Activated CD4-positive, alpha-beta T cell treated with anti-CD3 and anti-CD28 coated beads, Interleukin-2, amount 50 U/mL, for 1 hour (primary cell): ENCODE data around the gene CRTAP.
A peak's percentile ranks its signal among the peaks of the same experiment; 100 is the strongest.
"Not testable (repeated sequence)": the region's sequence is repeated elsewhere in the genome, so short reads cannot be mapped to it uniquely, and the experiment has no call there.

Source experiments
- DNase-seq: peaks from one replicate; pipeline ENCODE4 v3.0.0-alpha.2; 2020

Gene CRTAP

DNA sequence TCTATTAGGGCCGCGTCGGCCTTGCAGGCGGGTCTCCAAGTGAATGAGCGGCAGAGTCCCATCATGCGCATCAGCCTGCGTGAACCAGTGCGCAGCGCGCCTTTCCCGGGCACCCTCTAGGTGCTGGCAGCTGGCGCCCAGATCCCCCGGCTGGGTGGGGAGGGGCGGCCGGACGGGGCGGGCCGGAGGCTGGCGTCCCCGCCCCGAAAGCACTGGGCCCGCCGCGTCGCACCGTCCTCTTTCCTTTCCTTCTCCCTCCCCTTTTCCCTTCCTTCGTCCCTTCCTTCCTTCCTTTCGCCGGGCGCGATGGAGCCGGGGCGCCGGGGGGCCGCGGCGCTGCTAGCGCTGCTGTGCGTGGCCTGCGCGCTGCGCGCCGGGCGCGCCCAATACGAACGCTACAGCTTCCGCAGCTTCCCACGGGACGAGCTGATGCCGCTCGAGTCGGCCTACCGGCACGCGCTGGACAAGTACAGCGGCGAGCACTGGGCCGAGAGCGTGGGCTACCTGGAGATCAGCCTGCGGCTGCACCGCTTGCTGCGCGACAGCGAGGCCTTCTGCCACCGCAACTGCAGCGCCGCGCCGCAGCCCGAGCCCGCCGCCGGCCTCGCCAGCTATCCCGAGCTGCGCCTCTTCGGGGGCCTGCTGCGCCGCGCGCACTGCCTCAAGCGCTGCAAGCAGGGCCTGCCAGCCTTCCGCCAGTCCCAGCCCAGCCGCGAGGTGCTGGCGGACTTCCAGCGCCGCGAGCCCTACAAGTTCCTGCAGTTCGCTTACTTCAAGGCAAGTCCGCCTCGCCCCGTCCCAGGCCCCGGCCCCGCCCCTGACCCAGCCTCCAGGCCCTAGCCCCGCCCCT, at the start of gene CRTAP:
Gene CRTAP, plus strand, starts transcription at position 243 of the 850 bp plus-strand sequence. Its CDS starts 64 bp downstream, at position 307.
- peak; percentile 81 for DNase-seq

DNA sequence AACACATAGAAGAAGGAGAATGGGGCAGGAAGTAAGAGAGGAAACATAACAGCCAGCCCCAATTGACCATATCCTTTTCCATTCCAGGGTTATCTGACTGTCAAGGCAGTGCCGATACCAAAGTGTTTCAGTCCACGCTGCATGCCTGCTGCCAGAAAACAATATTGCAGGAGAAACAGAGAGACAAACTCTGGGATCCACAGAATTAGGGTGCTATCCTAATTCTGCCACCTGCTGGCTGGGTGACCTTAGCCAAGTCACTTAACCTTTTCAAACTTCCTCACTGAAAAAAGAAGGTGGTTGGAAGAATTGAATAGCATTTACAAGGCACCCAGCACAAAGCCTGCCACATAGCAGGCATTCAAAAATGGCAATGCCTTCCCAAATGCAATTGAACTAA, 48.9 kb upstream of the CRTAP start:
- DNase-seq = peak; percentile 48

DNA sequence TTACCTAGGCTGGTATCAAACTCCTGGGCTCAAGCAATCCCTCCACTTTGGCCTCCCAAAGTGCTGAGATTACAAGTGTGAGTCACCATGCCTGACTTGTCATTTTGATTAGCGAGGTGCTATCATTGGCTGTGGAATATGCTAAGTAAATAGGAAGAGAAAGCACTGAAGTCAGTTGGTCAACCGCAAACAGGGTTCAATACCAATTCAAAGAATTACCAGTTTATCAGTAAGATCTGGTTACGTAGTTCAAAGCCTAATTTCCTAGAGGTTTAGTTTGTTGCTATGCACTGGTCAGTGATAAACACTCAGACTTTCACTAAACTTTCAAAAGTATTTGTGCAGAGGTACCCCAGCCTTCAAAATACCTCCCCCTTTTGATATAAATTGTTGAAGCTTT, 46.3 kb upstream of the CRTAP start:
- no peak for DNase-seq

- not testable (repeated sequence) for DNase-seq
Measured at GRCh38 chr3:33069862-33070261, 44.0 kb upstream of the CRTAP start.

DNA sequence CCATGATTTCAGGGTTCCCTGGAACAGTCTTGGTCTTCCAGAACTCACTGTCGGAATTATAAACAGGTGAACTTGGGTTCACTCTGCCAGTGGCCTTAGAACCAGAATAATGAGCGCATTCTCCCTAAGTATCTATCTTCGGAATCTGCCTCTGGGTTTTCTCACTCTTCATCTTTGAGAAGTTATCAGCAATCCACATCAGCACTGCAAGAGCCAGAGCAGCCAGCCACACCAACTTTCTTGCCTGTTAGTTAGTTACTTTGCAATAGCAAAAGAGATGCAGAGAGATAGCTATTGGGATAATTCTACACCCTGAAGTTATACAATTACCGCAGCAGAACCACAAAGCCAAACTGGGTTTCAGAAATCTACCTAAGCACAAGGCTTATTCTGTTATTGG, 42.6 kb upstream of the CRTAP start:
- DNase-seq = no peak

GRCh38 chr3:33071946-33072345, 41.9 kb upstream of the CRTAP start:
- no peak for DNase-seq

- DNase-seq = peak; percentile 70
Measured at GRCh38 chr3:33074217-33075067, 39.4 kb upstream of the CRTAP start.

DNA sequence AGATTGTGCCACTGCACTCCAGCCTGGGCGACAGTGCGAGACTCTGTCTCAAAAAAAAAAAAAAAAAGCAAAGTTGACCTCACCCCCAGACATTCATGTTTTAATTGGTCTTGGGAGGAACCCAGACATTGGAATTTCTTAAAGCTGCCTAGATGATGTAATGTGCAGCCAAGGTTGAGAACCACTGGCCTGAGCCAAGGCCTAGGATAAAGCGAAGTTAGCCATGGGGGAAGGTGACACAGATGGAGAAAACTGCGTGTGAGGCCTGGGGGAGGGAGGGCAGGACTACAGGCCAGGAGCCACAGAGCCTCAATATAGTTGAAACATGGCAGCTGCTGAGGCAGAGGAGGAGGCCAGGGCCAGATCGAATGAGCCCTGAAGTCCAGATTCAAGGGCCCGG, 37.8 kb upstream of the CRTAP start:
- no peak for DNase-seq

- DNase-seq = no peak
Measured at GRCh38 chr3:33076952-33077351, 36.9 kb upstream of the CRTAP start.

GRCh38 chr3:33077976-33078375, 35.8 kb upstream of the CRTAP start:
- DNase-seq = no peak

DNA sequence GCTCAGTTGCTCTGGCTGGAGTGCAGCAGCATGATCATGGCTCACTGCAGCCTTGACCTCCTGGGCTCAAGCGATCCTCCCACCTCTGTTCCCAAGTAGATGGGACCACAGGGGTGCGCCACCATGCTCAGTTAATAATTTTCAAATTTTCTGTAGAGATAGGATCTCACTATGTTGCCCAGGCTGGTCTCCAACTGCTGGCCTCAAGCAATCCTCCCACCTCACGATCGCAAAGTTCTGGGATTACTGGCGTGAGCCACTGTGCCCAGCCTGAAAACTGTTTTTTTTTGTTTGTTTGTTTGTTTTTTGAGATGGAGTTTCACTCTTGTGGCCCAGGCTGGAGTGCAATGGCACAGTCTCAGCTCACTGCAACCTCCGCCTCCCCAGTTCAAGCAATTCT, 34.0 kb upstream of the CRTAP start:
- not testable (repeated sequence) for DNase-seq

DNA sequence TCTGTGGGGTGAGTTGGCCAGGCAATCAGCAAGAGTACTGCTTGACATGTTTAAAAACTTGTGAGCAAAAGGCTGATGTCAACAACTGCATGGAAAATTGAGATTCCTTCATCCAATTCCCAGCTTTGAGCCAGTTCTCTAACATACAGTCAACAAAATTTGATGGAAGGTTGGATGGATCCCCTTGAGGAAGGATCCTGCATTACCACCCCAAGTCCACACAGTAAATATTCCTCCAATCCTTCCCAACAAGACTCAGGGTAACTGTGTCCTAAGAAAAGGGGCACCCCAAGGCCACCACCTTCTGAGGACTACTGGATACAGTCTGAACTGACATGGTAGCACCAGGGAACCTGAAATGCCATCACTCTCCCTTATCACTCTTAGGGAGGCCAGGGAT, 32.0 kb upstream of the CRTAP start:
- DNase-seq = no peak

GRCh38 chr3:33083958-33084357, 29.9 kb upstream of the CRTAP start:
- DNase-seq = no peak

- DNase-seq = no peak
Measured at GRCh38 chr3:33088691-33089090, 25.1 kb upstream of the CRTAP start.

DNA sequence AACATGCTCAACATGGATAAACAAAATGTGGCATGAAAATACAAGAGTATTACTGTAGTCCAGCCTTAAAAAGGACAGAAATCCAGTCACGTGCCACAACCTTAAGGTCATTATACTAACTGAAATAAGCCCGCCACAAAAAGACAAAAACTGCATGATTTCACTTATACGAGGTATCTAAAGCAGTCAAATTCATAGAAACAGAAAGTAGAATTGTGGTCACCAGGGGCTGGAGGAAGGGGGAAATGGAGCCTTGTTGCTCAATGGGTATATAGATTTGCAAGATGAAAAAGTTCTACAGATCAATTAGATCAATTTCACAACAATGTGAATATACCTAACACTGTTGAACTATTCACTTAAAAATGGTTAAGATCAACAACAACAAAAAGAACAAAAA, 24.3 kb upstream of the CRTAP start:
- DNase-seq = no peak

DNA sequence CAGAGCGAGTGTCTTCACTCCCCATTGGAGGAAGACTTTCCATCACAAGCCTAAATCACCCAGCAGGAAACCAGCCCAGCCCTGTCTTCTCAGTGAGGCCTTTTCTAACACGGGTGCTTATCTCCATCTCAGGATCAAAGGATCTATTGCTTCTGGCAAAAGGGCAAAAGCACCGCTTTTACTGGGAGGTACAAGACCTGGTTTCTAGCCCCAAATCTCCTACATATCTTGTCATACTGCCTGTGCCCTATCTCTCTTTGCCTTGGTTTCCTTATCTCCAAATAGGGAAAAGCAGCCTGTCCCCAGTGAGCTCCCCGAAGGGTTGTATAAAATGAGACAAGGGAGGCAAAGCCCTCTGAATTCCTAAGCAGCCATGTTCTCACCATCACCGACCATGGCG, 22.1 kb upstream of the CRTAP start:
- DNase-seq = no peak

- no peak for DNase-seq
Measured at GRCh38 chr3:33092496-33093254, 21.1 kb upstream of the CRTAP start.

- DNase-seq = no peak
Measured at GRCh38 chr3:33093847-33094246, 20.0 kb upstream of the CRTAP start.

DNA sequence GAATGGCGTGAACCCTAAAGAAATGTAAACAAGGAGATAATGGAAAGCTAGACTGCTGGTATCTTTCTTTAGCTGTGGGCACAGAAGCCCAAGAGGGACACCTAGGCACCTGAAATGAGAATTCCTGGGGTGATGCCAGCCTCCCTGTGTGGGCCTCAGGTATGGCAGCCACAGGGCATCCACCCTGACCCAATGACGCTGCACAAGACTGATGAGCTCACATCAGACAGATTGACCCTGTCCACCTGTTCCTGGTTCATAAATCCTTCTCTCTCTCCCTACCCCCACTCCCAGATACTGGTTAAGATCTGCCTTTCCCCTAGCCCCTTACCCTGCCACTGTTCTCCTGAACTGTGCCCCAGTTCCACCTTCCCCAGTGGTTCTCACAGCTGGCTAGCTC, 18.4 kb upstream of the CRTAP start:
- DNase-seq = no peak

DNA sequence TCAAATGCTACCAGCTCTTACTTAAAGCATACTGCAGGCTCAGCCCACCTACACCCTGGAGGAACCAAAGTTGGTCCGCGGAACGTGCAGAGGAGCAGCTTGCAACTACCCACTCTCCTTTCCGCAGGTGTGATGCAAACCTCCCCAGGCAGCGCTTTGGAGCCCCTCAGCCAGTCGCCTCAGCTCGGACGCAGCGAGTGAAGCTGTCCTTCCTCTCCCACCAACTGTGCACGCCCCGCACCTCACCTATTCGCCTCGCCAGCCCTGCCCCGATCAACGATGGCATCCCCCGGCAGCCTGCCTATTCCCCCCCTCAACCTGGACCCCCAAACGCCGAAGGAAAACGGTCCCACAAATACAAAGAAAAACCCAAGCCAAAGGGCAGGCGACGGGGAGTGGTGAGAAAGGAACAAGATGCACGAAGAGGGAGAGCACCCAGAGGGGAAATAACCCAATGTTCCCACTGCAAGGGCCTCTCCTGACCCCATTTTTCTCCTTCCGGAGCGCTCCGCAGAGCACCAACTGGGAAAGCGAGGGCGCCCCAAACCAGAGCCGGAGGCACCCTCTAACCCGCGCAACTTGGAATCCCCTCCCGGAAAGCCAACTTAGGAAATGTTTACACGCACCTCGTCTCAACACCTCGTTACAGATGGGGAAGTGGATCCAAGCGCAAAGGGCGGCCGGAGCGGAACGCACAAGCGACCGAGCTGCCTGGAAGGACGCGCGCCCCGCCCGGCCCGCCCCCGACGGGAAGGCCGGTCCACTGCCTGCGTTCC, 17.5 kb upstream of the CRTAP start:
- peak; percentile 46 for DNase-seq

- no peak for DNase-seq
Measured at GRCh38 chr3:33099109-33099645, 14.6 kb upstream of the CRTAP start.

DNA sequence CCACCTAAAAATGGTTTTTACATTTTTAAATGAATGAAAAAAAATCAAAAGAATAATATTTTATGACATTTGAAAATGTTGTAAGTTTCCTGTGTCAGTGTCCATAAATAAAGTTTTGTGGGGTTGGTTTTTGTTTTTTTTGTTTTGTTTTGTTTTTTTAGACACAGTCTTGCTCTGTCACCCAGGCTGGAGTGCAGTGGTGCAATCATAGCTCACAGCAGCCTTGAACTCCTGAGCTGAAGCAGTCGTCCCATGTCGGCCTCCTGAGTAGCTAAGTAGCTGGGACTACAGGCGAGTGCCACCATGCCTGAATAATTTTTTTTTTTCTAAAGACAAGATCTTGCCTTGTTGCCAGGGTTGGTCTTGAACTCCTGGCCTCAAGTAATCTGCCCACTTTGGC, 14.1 kb upstream of the CRTAP start:
- DNase-seq = no peak
